Neural crest cell (in vitro differentiated cells): ENCODE results near the gene TRPC5OS. TPM values are rescaled to one million over a fixed set of nuclear protein-coding genes. Genes with fewer than 3 reads are reported as not detected.

Experiments
- DNase-seq: peaks from one replicate; pipeline ENCODE4 v3.0.0; 2021; ENCODE audit warnings: low read depth, mixed read lengths, low spot score
- H3K27ac Mint-ChIP-seq: one replicate; pipeline ENCODE4 v1.8.0; 2021; ENCODE audit warnings: mild to moderate bottlenecking, mixed read lengths; ENCODE audit not compliant: unreplicated experiment
- H3K27me3 Mint-ChIP-seq: 2 replicates; pipeline ENCODE4 v1.8.0; 2021; ENCODE audit warnings: low read depth, mild to moderate bottlenecking, mixed read lengths
- H3K36me3 Mint-ChIP-seq: 2 replicates; pipeline ENCODE4 v1.8.0; 2021; ENCODE audit warnings: low read depth, mild to moderate bottlenecking, mixed read lengths
- H3K4me1 Mint-ChIP-seq: 2 replicates; pipeline ENCODE4 v1.8.0; 2021; ENCODE audit warnings: mixed read lengths
- H3K4me3 Mint-ChIP-seq: one replicate; pipeline ENCODE4 v1.8.0; 2021; ENCODE audit warnings: mild to moderate bottlenecking, mixed read lengths
- H3K9me3 Mint-ChIP-seq: 2 replicates; pipeline ENCODE4 v1.8.0; 2021; ENCODE audit warnings: mixed read lengths
- total RNA-seq: library from RNA; stranded (reverse); gene quantifications from 2 replicates; pipeline ENCODE4 v1.2.1, GENCODE V29; 2021
- TF ChIP-seq, protein P1 (sequence below): fragments of 200-600 bp; sonication (generic); conservative IDR thresholded peaks from 2 replicates; pipeline ENCODE4 v1.5.0; 2021; ENCODE audit warnings: antibody characterized with exemption, mild to moderate bottlenecking

The TRPC5OS gene
- total RNA-seq, 1 donor from 2014 or later = not detected

DNA sequence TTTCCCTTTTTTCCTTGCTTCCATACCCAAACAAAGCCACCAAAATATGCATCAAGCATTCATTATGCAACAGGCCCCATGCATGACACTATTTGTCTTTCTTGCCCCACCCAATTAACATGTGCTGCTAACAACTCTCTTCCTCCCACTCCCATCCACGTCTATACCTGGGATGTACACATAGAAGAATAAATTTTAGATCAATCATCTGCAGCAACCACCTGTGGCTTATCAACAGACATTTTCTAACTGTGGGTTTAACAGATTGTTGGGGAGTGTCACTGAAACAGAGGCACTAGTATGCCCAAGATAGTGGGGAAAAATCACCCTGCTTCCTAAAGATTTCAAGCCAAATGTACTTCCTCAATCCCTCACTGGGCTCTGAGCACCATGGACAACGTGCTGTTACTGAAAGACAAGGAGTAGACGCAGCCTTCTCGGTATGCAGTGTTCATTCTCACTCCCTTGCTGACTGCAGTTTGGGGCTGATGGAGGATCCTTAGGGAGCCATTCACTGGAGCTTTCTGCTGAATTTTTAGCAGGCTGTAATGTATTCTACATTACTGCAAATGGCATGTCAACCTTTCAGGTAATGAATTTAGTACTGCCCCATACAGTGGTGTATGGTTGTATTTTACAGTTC, 28.4 kb upstream of the TRPC5OS start:
- DNase-seq = no peak
- no peaks in the 10 kb centered on the region for H3K36me3 Mint-ChIP-seq
- no peaks in the 10 kb centered on the region for H3K4me1 Mint-ChIP-seq
- TF ChIP-seq, protein P1, sequence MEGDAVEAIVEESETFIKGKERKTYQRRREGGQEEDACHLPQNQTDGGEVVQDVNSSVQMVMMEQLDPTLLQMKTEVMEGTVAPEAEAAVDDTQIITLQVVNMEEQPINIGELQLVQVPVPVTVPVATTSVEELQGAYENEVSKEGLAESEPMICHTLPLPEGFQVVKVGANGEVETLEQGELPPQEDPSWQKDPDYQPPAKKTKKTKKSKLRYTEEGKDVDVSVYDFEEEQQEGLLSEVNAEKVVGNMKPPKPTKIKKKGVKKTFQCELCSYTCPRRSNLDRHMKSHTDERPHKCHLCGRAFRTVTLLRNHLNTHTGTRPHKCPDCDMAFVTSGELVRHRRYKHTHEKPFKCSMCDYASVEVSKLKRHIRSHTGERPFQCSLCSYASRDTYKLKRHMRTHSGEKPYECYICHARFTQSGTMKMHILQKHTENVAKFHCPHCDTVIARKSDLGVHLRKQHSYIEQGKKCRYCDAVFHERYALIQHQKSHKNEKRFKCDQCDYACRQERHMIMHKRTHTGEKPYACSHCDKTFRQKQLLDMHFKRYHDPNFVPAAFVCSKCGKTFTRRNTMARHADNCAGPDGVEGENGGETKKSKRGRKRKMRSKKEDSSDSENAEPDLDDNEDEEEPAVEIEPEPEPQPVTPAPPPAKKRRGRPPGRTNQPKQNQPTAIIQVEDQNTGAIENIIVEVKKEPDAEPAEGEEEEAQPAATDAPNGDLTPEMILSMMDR = no peak
- no peak overlapping the region for H3K27ac Mint-ChIP-seq
- no peak overlapping the region for H3K4me3 Mint-ChIP-seq
- H3K9me3 Mint-ChIP-seq = no peaks in the 10 kb centered on the region
- no peaks in the 10 kb centered on the region for H3K27me3 Mint-ChIP-seq

DNA sequence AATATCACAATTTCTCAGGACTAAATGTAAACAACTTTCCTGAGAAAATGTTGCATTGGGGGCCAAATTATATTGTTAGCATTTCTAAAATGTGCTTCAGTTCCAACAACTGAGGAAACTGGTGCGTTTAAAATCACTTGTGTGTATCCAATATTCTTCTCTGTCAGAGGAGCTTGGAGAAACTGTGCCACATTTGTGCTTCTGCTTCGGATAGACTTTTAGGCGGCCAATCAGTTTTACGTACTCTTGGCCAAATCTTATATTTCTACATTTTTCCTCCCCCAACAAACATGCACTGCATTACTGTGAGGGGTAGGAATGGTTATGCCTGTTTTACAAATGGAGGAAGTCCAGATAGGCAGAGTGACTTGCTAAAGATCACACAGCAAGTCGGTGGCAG, 27.4 kb upstream of the TRPC5OS start:
- Mint-ChIP-seq H3K27me3 (no peaks in the 10 kb centered on the region), H3K9me3 (no peaks in the 10 kb centered on the region), H3K27ac (no peak overlapping the region), H3K4me3 (no peak overlapping the region), H3K36me3 (no peaks in the 10 kb centered on the region), H3K4me1 (no peaks in the 10 kb centered on the region)
- no peak for DNase-seq
- TF ChIP-seq, protein P1 = no peak

DNA sequence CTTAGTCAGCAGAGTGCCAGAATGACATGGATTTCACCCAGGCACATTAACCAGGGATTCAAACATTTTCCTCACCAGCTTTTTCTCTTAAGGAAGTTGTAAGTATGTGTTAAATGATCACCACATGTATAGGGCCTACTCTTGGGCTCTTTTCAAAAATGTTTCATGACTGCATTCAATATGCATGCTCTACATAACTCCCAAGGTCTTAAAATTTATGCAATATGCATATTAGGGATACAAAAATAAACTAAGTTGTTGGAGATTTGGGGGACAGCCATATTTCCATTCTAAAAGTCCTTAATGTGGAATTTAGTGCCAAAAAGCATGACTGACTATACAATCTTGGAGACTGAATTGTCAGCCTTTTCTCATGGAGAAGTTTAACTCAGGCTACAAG, 25.0 kb upstream of the TRPC5OS start:
- H3K4me1 Mint-ChIP-seq = no peaks in the 10 kb centered on the region
- TF ChIP-seq, protein P1 = no peak
- no peak overlapping the region for H3K4me3 Mint-ChIP-seq
- H3K9me3 Mint-ChIP-seq = no peaks in the 10 kb centered on the region
- DNase-seq = no peak
- H3K27me3 Mint-ChIP-seq = no peaks in the 10 kb centered on the region
- H3K36me3 Mint-ChIP-seq = no peaks in the 10 kb centered on the region
- no peak overlapping the region for H3K27ac Mint-ChIP-seq

DNA sequence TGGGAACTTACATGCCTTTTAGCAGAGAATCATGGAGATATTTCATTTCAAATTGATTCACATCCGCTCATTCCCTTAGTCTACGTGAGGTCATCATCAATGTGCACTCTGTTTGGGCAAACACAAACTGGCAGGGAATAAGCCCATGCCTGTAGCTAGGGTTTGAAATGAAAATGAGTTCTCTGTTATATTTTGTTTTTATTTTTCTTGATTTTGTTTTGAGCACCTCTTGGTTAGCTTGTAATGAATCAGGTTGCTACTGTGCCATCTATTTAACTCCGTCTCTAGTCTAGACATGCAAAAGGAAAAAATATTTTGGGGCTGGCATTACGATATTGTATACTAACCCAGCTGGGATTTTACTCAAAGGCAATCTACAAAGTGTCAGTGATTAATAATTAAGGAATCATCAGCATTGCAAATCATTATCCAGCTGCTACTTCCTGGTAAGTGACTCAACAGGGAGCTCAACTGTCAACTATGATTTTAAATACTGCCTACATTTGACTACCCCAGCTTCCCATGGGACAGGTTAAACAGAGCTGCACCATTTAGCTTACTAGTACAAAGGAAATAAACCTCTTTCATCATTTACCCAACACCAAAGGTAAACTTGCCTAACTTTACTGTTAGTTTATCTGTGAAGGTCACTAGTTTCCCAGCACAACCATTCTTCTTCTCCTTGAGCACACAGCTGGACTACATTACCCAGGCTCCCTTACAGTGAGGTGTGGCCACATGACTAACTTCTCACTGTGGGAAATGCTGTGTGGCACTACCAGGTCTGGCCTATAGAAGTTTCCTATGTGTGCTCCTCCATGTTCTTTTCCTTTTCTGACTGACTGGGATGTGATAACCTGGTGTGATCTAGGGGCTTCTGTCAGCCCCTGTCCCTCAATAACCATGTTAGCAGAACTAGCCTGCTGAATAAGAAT, 21.2 kb upstream of the TRPC5OS start:
- H3K4me3 Mint-ChIP-seq = no peak overlapping the region
- peaks cover 5% of the 10 kb centered on the region for H3K4me1 Mint-ChIP-seq
- no peak overlapping the region for H3K27ac Mint-ChIP-seq
- H3K36me3 Mint-ChIP-seq = no peaks in the 10 kb centered on the region
- H3K27me3 Mint-ChIP-seq = no peaks in the 10 kb centered on the region
- DNase-seq = no peak
- no peaks in the 10 kb centered on the region for H3K9me3 Mint-ChIP-seq
- TF ChIP-seq, protein P1 = no peak

DNA sequence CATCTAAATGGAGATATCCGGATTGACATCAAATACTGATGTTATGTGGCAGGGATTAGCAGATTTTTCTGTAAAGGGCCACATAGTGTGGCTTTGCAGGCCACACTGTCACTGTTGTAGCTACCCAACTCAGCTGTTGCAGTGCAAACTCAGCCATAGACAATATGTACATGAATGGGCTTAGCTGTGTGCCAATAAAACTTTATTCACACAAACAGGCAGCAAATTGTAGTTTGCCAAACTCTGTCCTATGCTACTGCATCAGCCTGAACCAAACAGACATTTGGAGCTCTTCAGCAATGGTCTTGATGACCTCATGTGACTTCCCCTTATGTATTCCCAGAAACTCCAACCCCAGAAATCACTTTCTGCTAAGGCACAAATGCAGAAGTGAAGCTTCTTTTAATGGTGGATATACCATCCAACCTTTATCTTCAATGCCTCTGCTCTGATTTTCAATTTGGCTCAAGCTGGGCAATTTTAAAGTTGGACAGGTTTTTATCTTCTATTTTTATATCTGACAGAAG, 18.4 kb upstream of the TRPC5OS start:
- TF ChIP-seq, protein P1 = no peak
- DNase-seq = no peak
- H3K9me3 Mint-ChIP-seq = no peaks in the 10 kb centered on the region
- H3K36me3 Mint-ChIP-seq = no peaks in the 10 kb centered on the region
- H3K4me1 Mint-ChIP-seq = peaks cover 5% of the 10 kb centered on the region
- no peak overlapping the region for H3K27ac Mint-ChIP-seq
- H3K4me3 Mint-ChIP-seq = no peak overlapping the region
- H3K27me3 Mint-ChIP-seq = no peaks in the 10 kb centered on the region
